Endodermal cell (in vitro differentiated cells): Measurements from ENCODE around the gene BBIP1. TPM values are rescaled to one million over a fixed set of nuclear protein-coding genes. Genes with fewer than 3 reads are reported as not detected.

Experiments
- DNase-seq: peaks from one replicate; pipeline ENCODE4 v3.0.0-alpha.2; 2017
- H3K27ac ChIP-seq: 2 replicates; pipeline ENCODE4 v1.5.1; 2013; ENCODE audit warnings: mild to moderate bottlenecking, low read depth, low read length, moderate library complexity
- H3K27me3 ChIP-seq: 2 replicates; pipeline ENCODE4 v1.6.1; 2013; ENCODE audit warnings: mild to moderate bottlenecking, low read length, moderate library complexity; ENCODE audit not compliant: insufficient read depth, control insufficient read depth, poor library complexity, severe bottlenecking
- H3K36me3 ChIP-seq: 2 replicates; pipeline ENCODE4 v1.7.0; 2013; ENCODE audit warnings: mild to moderate bottlenecking, low read length, moderate library complexity; ENCODE audit not compliant: control insufficient read depth, insufficient read depth
- H3K4me1 ChIP-seq: one replicate; pipeline ENCODE4 v1.7.0; 2013; ENCODE audit warnings: low read length; ENCODE audit not compliant: control insufficient read depth, insufficient read depth
- H3K4me3 ChIP-seq: 2 replicates; pipeline ENCODE4 v1.5.1; 2013; ENCODE audit warnings: mild to moderate bottlenecking, low read length, moderate library complexity
- H3K9ac ChIP-seq: 2 replicates; pipeline ENCODE4 v1.6.1; 2013; ENCODE audit warnings: mild to moderate bottlenecking, low read length, moderate library complexity; ENCODE audit not compliant: poor library complexity, severe bottlenecking; ENCODE audit errors: extremely low read depth
- H3K9me3 ChIP-seq: 2 replicates; pipeline ENCODE4 v1.6.1; 2013; ENCODE audit warnings: mild to moderate bottlenecking, low read length, moderate library complexity; ENCODE audit not compliant: control insufficient read depth
- H3K27ac Mint-ChIP-seq: 2 replicates; pipeline ENCODE4 v1.8.0; 2020; ENCODE audit warnings: mixed read lengths
- H3K27me3 Mint-ChIP-seq: 2 replicates; pipeline ENCODE4 v1.8.0; 2021; ENCODE audit warnings: mild to moderate bottlenecking, mixed read lengths; ENCODE audit not compliant: insufficient read depth
- H3K36me3 Mint-ChIP-seq: 2 replicates; pipeline ENCODE4 v1.8.0; 2020; ENCODE audit warnings: low read depth, mixed read lengths
- H3K4me1 Mint-ChIP-seq: 2 replicates; pipeline ENCODE4 v1.8.0; 2020; ENCODE audit warnings: mixed read lengths
- H3K4me3 Mint-ChIP-seq: 2 replicates; pipeline ENCODE4 v1.8.0; 2020; ENCODE audit warnings: mild to moderate bottlenecking, moderate library complexity, mixed read lengths
- H3K9me3 Mint-ChIP-seq: 2 replicates; pipeline ENCODE4 v1.8.0; 2020; ENCODE audit warnings: mild to moderate bottlenecking, mixed read lengths
- CTCF ChIP-seq: fragments of 200-600 bp; sonication (generic); conservative IDR thresholded peaks from 2 replicates; pipeline ENCODE4 v1.5.0; 2021; ENCODE audit warnings: antibody characterized with exemption, mild to moderate bottlenecking
- WGBS, 2 experiments: methylation state at CpG; one replicate each; pipeline versions ENCODE4 v1.1.5 to v1.1.7; 2013; ENCODE audit warnings: missing lambda C conversion rate in 2 of 2, mixed read lengths in 1 of 2; ENCODE audit not compliant: insufficient coverage in 1 of 2, insufficient read length in 1 of 2; 5-methylcytosine and 5-hydroxymethylcytosine counted together
- total RNA-seq, 2 donors: library from RNA; stranded (reverse); fragmentation: NEBNext Ultra II Directional in 1 of 2; extraction: Animal tissue kit (Norgen Biotek cat#: 25700) in 1 of 2; gene quantifications; 2 replicates in 1 of 2; 3 replicates in 1 of 2; pipeline ENCODE4 v1.2.1, GENCODE V29; 2021

BBIP1 gene
- total RNA-seq, 2 donors from 2014 or later = 27.6 to 32.8 TPM

GRCh38 chr10:110871298-110872084 is 47.5 kb downstream of the BBIP1 start, which contains the start of gene PDCD4:
Gene PDCD4, plus strand, starts transcription at chr10:110871928. Its CDS starts 4,100 bp downstream, at chr10:110876028.
- TF ChIP-seq CTCF = no peak
- Mint-ChIP-seq H3K9me3 (no peaks in the 10 kb centered on the region), H3K27me3 (no peaks in the 10 kb centered on the region), H3K27ac (peak within 1 kb of the TSS; percentile 94), H3K4me1 (peaks cover 31% of the 10 kb centered on the region), H3K36me3 (peaks cover 8% of the 10 kb centered on the region), H3K4me3 (peak within 1 kb of the TSS; percentile 77)
- no peaks in the 10 kb centered on the region for H3K9me3 ChIP-seq
- H3K36me3 ChIP-seq = no peaks in the 10 kb centered on the region
- H3K9ac ChIP-seq = peak within 1 kb of the TSS; percentile 60
- H3K27me3 ChIP-seq = no peaks in the 10 kb centered on the region
- peak; percentile 100 for DNase-seq
- WGBS, 2 experiments = 3 to 7% methylated on average over 17 to 47 of the region's 47 CpGs
- H3K27ac ChIP-seq = peak within 1 kb of the TSS; percentile 94
- H3K4me3 ChIP-seq = peak within 1 kb of the TSS; percentile 97
- H3K4me1 ChIP-seq = peaks cover 11% of the 10 kb centered on the region

- Mint-ChIP-seq H3K27me3 (no peaks in the 10 kb centered on the region), H3K4me3 (peak overlapping the region; percentile 77), H3K36me3 (peaks cover 4% of the 10 kb centered on the region), H3K27ac (peak overlapping the region; percentile 94), H3K4me1 (peaks cover 31% of the 10 kb centered on the region), H3K9me3 (no peaks in the 10 kb centered on the region)
- Histone ChIP-seq H3K36me3 (no peaks in the 10 kb centered on the region), H3K4me3 (peak overlapping the region; percentile 73), H3K9me3 (no peaks in the 10 kb centered on the region), H3K27ac (peak overlapping the region; percentile 61), H3K4me1 (peaks cover 12% of the 10 kb centered on the region), H3K27me3 (no peaks in the 10 kb centered on the region), H3K9ac (no peak overlapping the region)
- WGBS, 2 experiments = 82 to 89% methylated on average over 13 of the region's 13 CpGs
- no peak for TF ChIP-seq CTCF
- no peak for DNase-seq
These were observed 48.1 kb downstream of the BBIP1 start for GRCh38 chr10:110870823-110871297.

- no peak for TF ChIP-seq CTCF
- Histone ChIP-seq H3K9me3 (no peaks in the 10 kb centered on the region), H3K4me3 (no peak overlapping the region), H3K27ac (no peak overlapping the region), H3K27me3 (no peaks in the 10 kb centered on the region), H3K36me3 (no peaks in the 10 kb centered on the region), H3K4me1 (peaks cover 12% of the 10 kb centered on the region), H3K9ac (no peak overlapping the region)
- no peak for DNase-seq
- no peak overlapping the region for H3K27ac Mint-ChIP-seq
- whole genome bisulfite sequencing, 2 experiments = 93 to 100% methylated on average over 3 to 6 of the region's 6 CpGs
- peaks cover 41% of the 10 kb centered on the region for H3K4me1 Mint-ChIP-seq
- no peaks in the 10 kb centered on the region for H3K36me3 Mint-ChIP-seq
- H3K4me3 Mint-ChIP-seq = no peak overlapping the region
- H3K9me3 Mint-ChIP-seq = no peaks in the 10 kb centered on the region
- H3K27me3 Mint-ChIP-seq = no peaks in the 10 kb centered on the region
These were observed 50.0 kb downstream of the BBIP1 start for GRCh38 chr10:110868981-110869380.
